GM12872 (cell line): Measurements from ENCODE around the gene KCNK10.

Experiments
- CTCF ChIP-seq: IDR thresholded peaks from 3 replicates; pipeline ENCODE4 v1.5.1; 2011; ENCODE audit warnings: low read depth, mild to moderate bottlenecking, low read length, moderate library complexity; ENCODE audit not compliant: insufficient read depth

KCNK10 gene

DNA sequence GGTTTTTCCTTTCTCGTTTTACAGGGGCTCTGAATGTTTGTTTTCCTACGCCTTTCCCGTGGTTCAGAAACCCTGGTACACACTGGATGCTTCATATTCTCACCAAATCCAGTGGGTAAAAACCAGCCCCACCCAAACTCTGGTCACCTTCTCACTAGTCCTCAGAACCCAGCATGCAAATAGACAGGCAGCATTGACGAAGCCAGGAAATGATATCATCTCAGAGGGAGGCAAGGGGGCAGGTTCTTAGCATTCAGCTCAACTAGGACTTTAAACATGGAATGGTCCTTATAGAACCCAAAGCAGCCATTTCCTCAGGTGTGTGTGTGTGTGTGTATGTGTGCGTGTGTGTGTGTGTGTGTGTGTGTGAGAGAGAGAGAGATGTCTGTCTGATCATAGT, 142.0 kb downstream of the KCNK10 start:
- no peak for TF ChIP-seq CTCF

DNA sequence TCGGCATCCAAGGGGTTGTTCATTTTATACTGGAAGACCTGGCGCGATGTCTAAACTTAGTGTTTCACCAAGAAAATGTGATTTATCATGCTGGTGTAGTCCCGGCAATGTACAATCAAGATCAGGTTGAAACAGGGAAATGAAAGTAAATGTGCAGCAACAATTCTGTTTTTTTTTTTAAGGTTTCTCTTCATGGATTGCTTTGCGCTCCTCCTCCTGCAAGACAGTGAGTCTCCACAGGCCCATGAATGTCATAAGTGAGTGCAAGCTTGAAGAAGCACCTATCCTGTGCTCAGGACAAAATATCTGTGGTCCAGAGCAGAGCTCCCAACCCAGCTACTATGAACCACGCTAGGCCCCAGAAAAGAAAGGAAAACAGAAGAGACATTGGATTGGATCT, 143.4 kb downstream of the KCNK10 start:
- TF ChIP-seq CTCF: no peak

DNA sequence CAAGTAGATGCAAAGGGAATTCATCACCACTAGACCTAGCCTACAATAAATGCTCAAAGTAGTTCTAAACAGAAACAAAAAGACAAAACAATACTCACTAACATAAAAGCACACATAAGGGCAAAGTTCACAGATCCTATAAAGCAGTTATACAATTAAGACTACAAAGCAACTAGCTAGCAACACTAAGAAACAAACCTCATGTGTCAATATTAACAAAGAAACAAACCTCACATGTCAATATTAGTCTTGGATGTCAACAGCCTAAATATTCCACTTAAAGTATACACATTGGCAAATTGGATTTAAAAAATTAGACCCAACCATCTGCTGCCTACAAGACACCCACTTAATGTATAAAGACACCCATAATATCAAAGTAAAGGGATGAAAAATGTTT, 152.7 kb downstream of the KCNK10 start:
- no peak for TF ChIP-seq CTCF

GRCh38 chr14:88168498-88169165, 154.4 kb downstream of the KCNK10 start:
- TF ChIP-seq CTCF: peak; percentile 93

GRCh38 chr14:88168025-88168424, 155.0 kb downstream of the KCNK10 start:
- TF ChIP-seq CTCF: no peak

GRCh38 chr14:88166616-88167015, 156.5 kb downstream of the KCNK10 start:
- TF ChIP-seq CTCF: no peak

DNA sequence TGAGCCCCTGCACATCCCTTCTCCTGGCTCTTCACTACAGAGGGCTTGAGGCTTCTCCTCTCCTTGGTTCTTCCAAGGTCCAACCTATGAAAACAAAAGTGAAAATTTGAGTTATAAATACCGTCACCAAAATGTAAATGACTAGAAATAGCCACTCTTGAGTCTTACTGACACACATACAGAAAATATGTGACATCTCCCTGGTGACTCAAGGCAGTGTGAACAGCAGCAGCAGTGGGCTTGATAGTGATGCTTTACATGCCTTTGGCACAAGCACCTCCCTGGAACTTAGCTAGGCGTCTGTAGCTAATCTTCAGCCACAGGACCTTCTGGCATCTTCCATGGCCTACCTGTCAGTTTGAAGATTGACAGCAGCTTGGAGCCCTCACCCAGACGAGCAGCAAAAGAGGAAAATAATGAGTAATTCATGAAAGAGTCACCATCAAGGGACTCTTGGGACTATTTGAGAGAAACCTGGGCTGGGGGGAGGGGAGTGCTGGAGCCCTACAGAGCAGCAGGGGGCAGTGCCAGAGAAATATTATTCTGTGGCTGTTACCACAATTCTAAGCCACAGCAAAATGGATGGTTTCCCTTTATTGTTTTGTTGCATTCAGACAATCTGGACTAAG, 158.0 kb downstream of the KCNK10 start:
- 0 out of 3 replicates have a peak, but pooled peaks have one; percentile 11 for TF ChIP-seq CTCF
